Activated CD4-positive, alpha-beta T cell treated with anti-CD3 and anti-CD28 coated beads for 4 hours (primary cell): ENCODE data around the gene TGM5.
A peak's percentile ranks its signal among the peaks of the same experiment; 100 is the strongest.
"Not testable (repeated sequence)": the region's sequence is repeated elsewhere in the genome, so short reads cannot be mapped to it uniquely, and the experiment has no call there.

ENCODE experiments used
- DNase-seq, 2 donors: peaks; one replicate each; pipeline ENCODE4 v3.0.0-alpha.2; 2020

The TGM5 gene

GRCh38 chr15:43212951-43213350 is 53.8 kb downstream of the TGM5 start:
- DNase-seq: no peak

GRCh38 chr15:43212299-43212698 is 54.4 kb downstream of the TGM5 start:
- DNase-seq: no peak

GRCh38 chr15:43211224-43211735 is 55.4 kb downstream of the TGM5 start:
- DNase-seq: no peak

- DNase-seq: no peak
Observed at GRCh38 chr15:43210807-43211206, 55.9 kb downstream of the TGM5 start.

- no peak for DNase-seq
Observed at GRCh38 chr15:43210172-43210745, 56.5 kb downstream of the TGM5 start.

GRCh38 chr15:43209059-43209824 is 57.5 kb downstream of the TGM5 start:
- DNase-seq: no peak

GRCh38 chr15:43208052-43209002 is 58.4 kb downstream of the TGM5 start:
- no peak for DNase-seq

GRCh38 chr15:43207024-43207423 is 59.7 kb downstream of the TGM5 start:
- DNase-seq: no peak

- no peak for DNase-seq
Observed at GRCh38 chr15:43206054-43206453, 60.7 kb downstream of the TGM5 start.

- peak; percentile 29 to 49 for DNase-seq
Observed at GRCh38 chr15:43204016-43204901, 62.5 kb downstream of the TGM5 start.

- no peak for DNase-seq
Observed at GRCh38 chr15:43199945-43200488, 66.7 kb downstream of the TGM5 start.

GRCh38 chr15:43198992-43199391 is 67.7 kb downstream of the TGM5 start:
- DNase-seq: no peak

GRCh38 chr15:43198556-43198955 is 68.2 kb downstream of the TGM5 start:
- not testable (repeated sequence) for DNase-seq

GRCh38 chr15:43197773-43198172 is 69.0 kb downstream of the TGM5 start:
- DNase-seq: not testable (repeated sequence)

- DNase-seq: no peak
Observed at GRCh38 chr15:43196760-43197548, 69.8 kb downstream of the TGM5 start.

- no peak for DNase-seq
Observed at GRCh38 chr15:43194795-43195194, 71.9 kb downstream of the TGM5 start.

GRCh38 chr15:43193710-43194109 is 73.0 kb downstream of the TGM5 start:
- no peak for DNase-seq

GRCh38 chr15:43190178-43190577 is 76.5 kb downstream of the TGM5 start:
- DNase-seq: no peak

GRCh38 chr15:43189296-43189695 is 77.4 kb downstream of the TGM5 start:
- DNase-seq: no peak

- DNase-seq: no peak
Observed at GRCh38 chr15:43187544-43188155, 79.1 kb downstream of the TGM5 start.

- no peak for DNase-seq
Observed at GRCh38 chr15:43186003-43186353, 80.8 kb downstream of the TGM5 start.
